HG03196 (cell line): ENCODE measurements around the gene NUDT4.

ENCODE experiments used
- ATAC-seq: cut with Tn5 transposase; IDR thresholded peaks from one replicate; pipeline ENCODE4 v1.9.1; 2021; ENCODE audit not compliant: unreplicated experiment

NUDT4 gene

DNA sequence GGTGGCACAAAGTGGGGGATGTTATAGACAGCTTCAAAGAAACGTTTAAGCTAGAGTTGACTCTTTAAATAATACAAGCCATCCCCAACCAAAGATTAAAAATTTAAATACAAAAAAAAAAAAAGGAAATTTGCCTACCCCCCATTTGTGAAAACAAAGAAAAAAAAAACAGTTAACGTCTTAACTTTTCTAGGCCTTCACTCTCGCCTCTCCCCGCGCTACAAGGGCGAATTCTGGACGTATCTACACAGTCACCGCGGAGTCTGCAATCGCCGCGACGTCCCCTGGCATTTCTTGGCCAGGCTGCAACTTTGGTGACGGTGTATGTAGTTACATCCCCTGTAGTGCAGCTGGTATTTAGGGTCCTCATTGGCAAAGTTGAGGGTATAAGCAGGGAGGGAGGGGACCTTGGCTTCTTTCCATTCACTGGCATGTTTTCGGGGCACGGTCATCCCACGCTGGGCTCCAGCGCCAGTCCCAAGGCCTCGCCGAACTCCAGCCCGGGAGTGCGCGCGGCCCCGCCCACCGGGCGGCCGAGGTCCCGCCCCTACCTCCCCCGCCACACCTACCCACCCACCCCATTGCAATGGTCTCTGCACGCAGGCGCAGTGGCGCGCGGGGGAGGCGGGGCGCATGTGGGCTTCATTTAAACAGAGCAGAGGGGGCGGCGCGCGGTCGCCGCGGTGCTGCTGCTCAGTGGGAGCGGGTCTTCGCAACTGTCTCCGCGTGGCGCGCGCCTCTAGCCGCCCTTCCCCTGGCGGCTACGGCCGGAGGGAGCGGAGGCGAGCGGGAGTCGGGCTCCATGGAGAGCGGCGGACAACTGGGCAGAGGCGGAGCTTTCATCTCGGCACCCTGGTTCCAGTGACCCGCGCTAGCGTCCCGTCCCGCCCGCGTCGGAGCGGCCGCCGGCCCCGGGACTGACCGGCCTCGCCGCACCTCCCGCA lies at the start of gene NUDT4:
TSS of gene NUDT4 (plus strand) at position 674 of the 944 bp plus-strand sequence. CDS start 398 bp downstream, outside the sequence.
- peak; percentile 74 for ATAC-seq

DNA sequence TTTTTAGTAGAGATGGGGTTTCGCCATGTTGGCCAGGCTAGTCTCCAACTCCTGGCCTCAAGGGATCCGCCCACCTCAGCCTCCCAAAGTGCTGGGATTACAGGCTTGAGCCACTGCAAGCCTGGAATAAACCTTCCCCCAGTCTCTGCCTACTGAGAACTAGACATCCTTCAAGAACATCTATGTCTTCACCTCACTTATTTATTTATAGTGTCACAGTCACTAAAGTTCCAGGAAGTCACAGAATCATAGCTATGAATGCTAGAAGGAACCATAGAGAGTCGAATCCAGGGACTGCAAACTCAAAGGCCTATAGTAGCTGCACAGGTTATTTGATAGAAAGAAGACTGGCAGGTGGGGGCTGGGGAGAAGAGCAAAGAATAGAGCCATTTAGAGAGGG lies 44.7 kb upstream of the NUDT4 start:
- ATAC-seq: no peak

DNA sequence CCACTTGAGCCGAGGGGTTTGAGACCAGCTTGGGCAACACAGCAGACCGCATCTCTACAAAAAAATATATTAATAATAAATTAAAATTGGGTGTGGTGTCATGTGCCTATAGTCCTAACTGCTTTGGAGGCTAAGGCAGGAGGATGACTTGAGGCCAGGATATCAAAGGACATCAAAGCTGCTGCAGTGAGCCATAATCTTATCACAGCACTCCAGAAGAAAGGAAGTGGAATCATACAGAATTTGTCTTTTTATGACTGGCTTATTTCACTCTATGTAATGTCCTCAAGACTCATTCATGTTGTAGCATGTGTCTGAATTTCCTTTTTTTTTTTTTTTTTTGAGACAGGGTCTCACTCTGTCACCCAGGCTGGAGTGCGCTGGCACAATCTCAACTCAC lies 43.9 kb upstream of the NUDT4 start:
- ATAC-seq: no peak

DNA sequence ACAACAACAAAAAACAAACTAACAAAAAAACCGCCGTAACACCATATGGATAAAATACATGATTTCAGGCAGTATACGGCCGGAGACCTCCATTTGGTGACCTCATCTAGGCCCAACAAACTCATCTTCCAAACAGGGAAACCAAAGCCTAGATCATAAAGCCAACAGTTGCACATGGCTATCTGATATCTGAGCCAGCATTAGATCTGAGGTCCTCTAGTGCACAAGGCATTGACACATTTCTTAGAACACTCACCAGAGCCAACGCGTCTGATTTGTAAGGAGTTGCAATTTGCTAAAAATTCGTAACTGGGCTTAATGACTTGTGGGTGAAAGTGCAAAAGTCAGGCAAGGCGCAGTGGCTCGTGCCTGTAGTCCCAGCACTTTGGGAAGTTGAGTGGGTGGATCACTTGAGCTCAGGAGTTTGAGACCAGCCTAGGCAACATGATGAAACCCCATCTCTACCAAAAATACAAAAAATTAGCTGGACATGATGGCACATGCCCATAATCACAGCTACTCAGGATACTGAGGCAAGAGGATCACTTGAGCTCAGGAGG lies 42.0 kb upstream of the NUDT4 start:
- no peak for ATAC-seq

DNA sequence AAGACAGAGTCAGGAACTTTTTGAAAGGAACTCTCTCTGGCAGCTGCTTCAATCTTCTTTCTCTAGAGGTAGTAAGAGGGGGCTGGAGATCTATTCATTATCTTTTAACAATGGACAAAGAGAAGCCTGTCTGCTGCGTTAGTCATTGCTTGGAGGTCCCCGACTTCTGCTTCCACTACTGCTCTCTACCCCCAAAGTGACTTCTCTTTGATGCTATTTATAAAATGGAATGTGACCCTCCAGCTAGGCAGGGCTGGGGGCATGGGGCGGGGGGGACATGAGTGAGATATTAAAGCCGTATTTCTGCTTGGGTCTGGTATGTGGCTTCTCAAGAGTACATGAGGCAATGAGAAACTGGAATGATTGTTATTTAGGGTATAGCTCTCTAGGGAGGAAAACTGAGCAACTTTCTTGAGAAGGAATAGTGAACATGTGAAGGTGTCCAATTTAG lies 41.4 kb upstream of the NUDT4 start:
- no peak for ATAC-seq

DNA sequence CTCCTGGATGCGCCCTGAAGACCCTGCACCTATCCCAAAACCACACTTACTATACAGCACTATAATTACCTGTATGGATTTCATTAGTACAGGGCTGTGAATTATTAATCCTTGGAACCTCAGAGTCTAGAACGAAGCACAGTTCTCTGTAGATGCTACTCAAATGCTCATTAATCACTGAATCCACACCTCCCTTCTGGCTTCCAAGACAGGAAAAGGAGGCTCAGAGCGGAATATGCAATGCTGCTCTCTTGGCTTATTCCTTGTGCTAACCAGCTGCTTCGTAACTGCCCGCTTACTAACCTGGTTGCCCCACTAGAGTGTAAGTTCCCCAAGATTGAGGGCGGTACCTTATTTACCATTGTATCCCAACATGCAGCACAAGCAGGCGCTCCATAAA lies 39.1 kb upstream of the NUDT4 start:
- no peak for ATAC-seq

DNA sequence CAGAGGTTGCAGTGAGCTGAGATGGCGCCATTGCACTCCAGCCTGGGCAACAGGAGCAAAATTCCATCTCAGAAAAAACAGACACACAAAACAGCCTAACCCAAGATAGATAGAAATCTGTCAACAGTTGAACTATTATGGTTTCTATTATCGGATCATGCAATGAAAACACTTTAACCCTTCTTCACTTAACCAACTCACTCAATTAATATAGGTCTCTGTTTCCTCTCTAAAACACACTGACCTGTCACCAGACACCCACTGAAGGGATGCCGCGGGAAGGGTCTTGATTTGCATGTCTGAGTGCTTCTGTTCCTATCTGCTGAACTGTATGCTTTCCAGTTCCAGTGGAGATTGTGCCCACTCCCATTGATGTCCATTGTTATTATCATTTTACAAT lies 38.0 kb upstream of the NUDT4 start:
- ATAC-seq: no peak

DNA sequence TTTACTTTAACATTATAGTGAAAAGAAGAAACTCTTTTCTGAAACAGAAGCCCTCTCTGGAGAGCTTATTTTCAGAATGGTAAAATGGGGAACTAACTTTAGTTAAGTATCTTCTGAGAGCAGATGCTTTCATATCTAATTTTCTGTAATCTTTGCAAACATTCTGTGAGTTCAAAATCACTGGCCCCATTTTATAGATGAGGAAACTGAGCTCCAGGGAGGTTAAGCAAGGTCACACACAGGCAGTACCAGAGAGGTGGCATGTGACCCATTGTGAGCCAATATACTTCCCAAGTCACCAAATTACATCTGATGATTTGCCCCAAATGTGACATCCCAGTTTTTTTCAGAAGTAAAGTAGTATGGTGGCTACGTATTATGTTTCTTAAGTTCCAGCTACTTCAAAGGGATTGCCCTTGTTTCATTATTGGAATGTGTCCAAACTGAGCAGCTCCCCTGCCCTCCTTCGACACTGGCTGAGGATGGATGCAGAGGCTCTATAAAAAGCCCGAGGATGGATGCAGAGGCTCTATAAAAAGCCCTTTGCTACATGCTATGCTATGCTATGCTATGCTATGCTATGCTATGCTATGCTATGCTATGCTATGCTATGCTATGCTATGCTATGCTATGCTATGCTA lies 36.2 kb upstream of the NUDT4 start:
- no peak for ATAC-seq

DNA sequence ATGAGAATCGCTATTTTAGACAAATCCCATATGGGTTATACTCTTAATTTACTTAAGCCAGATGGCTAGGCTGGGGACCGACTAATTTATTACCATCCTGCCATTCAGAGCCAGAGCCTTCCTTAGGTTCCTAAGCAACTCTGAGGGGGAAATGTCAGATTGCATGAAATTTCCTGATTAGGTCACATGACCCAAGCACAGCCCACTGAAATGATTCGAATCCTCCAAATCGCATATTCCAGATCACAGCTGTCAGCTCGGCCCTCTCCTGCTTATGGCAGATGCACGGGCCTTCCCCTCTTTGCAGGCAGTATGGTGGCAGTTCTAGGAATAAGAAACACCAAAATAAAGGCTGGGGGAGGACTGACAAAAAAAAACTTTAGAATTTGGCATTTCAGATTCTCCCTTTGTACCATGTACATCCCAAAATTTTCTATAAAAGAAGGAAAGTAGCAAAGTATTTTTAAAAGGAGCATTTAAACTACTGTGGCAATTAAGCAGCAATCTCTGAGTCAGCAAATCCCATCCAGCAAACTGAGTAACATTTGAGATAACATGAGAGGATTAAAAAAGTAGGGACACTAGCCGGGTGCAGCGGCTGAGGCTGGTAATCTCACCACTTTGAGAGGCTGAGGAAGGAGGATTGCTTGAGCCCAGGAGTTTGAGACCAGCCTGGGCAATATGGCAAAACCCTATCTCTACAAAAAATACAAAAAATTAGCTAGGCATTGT lies 30.5 kb upstream of the NUDT4 start:
- no peak for ATAC-seq

DNA sequence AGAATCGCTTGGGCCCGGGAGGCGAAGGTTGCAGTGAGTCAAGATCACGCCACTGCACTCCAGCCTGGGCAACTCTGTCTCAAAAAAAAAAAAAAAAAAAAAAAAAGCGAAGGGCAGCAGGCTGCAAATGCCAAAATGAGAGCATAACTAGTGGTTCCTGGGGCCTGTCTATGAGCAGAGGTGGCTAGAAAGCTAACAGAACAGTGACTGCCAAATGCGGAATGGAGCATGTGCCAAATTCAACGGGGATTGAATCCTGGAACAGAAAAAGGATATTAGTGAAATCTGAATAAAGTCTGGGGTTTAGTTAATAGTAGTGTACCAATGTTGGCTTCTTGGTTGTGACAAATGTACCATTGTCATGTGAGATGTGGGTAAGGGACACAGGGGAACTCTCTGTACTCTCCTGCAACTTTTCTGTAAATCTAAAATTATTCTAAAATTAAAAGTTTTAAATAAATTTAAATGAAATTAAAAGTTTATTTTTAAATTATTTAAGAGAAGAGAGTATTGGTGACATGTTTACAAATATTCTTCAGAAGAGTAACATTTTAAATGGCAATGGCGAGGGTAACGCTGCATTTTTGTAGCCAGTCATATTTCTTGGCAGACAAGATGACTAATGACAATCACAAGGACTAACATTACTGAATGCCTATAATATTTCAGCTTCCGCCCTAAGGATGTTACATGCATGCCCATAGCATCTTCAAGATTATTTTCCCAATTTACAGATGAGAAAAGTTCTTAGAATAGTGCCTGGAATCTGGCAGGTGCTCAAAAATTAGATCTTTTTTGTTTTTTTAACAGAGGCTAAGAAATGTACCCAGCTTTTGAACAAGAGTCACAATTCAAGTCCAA lies 28.9 kb upstream of the NUDT4 start:
- no peak for ATAC-seq

DNA sequence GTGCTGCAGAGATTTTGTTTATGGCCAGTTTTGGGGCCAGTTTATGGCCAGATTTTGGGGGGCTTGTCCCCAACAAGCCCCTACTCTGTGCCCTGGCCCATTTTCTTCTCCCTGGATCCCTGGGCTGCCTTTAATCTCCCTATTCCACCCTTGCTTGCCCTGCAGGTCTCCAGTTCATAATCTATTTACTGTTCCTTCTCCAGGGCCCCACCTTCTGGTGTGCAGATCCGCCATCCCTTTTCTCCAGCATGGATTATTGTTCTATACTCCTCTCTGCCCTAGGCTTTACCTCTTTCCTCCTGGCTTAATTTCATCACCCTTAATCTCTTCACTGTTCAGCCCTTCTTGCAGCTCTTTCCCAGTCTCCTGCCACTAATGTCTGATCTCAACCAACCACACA lies 26.0 kb upstream of the NUDT4 start:
- ATAC-seq: no peak

DNA sequence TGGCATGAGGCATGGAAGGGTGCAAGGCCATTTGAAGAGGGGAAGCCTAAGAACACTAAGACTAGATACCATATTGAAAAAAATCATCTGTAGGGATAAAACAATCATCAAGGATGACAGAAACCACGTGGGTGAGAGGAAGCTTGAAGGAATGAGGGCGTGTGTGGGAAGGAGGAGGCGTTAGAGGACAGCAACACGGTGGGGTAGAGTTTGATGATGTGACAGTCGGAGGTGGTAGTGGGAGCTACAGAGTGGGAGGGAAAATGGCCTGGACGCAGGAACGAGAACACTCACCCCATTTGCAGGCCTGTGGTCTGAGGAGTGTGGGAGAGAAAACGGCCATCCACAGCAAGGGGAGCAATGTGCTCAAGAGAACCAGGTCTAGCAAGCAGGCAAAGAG lies 25.4 kb upstream of the NUDT4 start:
- ATAC-seq: no peak

DNA sequence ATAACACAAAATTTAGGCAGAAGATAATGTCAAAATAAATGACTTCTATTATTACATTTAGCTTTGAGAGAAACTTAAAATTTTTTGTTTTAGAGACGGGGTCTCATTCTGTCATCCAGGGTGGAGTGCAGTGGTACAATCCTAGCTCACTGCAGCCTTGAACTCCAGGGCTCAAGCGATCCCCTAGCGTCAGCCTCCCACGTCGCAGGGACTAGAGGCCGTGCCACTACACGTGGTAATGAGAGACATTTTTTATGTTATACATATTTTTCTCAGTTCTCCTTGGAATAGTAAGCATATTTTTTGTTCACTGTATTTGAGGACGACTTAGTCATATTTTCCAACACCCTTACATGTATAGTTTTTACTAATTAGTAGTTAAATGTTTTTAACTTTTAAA lies 21.5 kb upstream of the NUDT4 start:
- no peak for ATAC-seq

DNA sequence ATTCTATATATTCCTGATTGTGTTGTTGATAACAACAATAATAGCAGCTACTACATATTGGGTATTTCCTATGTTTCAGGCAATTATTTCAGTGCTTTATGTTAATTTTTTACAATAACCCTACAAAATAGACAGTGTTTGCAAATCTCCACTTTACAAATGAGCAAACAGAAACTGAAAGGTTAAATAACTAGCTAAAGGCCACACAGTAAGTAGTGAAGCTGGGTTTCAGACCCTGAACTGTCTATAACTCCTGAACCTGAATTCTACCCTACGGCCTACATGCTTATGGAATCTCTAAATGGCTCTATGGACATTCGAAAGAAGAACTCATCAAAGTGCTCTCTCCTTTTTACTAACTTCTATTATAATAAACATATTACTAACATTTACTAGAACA lies 19.7 kb upstream of the NUDT4 start:
- ATAC-seq: peak; percentile 75

DNA sequence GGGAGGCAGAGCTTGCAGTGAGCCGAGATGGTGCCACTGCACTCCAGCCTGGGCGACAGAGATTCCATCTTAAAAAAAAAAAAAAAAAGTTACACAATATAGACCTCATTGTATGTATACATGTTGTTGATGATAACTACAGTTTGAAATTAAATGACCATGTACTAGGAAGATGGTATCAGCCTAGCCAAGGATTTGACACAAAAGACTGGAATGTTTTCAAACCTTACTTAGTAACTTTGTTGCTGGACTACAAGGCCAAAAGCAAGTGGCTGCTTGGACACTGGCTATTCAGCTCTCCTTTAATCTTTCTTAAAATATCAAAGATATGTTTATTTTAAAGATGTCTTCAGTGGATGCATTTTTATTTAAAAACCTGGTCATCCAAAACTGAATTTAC lies 18.9 kb upstream of the NUDT4 start:
- ATAC-seq: no peak

DNA sequence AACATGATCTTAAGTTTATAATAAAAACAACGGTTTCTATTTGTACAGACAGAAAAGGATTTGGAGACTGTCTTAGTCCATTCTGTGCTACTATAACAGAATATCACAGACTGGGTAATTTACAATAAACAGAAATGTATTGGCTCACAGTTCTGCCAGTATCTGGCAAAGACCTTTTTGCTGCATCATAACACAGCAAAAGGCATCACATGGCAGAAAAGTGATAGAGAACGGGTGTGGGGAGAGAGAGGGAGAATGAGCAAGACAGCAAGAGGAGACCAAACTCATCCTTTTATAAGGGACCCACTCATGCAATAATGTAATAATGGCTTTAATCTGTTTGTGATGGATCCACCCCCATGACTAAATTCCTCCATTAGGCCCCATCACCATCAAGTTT lies 17.0 kb upstream of the NUDT4 start:
- no peak for ATAC-seq

DNA sequence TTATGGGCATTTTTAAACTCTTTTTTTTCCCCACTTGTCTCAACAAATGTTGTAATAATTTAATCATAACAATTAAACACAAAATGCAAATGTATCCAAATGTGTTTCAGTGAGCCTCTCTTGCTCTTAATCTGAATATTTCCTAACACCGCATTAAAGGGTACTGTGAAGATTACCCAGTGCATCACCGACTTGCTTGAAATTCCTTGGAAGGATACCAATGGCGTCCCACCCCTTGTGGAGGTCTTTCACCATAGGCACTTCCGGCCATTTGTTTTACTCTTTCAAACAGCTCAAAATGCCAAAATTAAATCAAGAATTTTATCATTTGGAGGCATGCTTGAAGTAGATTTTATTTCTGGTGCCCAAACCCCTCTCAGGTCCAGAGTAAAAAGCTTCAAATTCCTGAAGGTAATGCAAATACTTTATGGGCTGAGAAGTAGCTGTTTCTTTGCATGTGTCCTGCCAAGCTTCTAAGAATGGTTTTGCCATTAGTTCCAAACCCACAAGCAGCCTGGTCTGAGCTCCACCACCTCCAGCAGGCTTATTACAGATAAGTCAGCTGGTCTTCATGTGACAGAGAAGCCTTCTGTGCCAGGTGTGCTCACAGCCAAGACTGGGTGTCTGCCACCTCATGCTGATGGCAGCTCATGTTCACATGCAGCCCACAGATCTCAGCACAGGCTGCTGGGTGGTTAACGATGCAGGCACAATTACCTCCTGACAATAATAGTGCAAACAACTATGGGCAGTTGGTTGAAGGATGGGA lies 16.4 kb upstream of the NUDT4 start:
- ATAC-seq: no peak

DNA sequence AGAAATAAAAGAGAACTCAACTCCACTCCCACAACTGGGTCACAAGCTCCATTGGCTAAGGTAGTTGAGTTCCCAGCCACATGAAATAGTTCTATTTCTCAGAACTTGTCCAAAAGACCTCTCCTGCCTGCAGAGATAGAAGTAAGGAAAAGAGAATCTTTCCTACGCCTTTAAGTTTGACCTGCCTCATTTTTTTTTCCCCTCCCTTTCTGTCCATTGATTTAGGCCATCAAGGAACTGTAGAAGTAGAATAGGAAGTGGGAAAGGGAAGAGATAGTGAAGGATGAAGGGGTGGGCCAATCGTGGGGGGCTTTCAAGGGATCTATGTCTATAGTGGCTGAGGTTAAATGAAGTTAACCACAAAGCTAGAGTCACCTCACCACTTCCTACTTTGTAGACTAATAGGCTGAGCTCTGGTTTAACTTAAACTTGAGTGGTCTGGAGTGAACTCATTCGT lies 13.9 kb upstream of the NUDT4 start:
- ATAC-seq: no peak

DNA sequence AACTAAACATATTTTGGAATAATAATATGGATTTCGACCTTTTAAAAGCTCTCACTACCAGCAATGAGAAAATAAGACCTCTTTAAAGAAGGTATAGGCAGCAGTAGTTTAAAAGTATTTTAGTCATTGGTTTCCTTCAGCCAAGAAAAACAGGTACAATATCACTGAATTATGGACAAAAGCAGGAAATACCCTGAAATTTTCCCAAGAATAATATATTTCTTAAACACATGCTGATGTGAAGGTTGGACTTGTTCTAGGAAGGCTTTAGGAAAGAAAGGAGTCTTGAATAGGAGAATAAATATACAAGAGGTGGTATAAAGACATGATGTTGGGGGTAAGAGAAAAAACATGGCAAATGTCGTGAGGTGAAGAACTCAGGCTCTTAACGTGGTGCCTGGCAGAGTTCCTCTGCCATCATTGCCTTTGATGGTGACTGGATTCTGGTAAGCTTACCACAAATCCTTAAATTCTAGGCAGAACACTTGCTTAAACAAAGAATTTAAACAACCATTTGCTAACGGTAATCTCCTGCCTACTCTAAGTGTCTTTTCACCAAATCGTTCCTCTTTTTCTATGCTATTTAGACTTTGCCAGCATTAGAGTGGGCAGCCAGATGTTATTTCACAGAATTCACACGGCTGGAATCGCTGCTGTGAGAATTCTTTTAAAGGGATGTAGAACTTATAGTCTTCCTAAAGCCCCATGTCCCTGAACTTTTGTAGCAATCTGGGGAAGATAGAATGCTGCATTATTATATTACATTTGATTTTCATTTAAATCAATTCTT lies 11.9 kb upstream of the NUDT4 start:
- ATAC-seq: no peak
